Neuronal stem cell (in vitro differentiated cells): Measurements from ENCODE around the gene SNRNP48.

Experiments
- DNase-seq: peaks from one replicate; pipeline ENCODE4 v3.0.0-alpha.2; 2013; ENCODE audit warnings: low spot score
- H2AFZ ChIP-seq: one replicate; pipeline ENCODE4 v1.6.1; 2013; ENCODE audit warnings: mild to moderate bottlenecking, low read length, inconsistent platforms
- H2AK5ac ChIP-seq: 2 replicates; pipeline ENCODE4 v1.6.1; 2013; ENCODE audit warnings: low read depth, mild to moderate bottlenecking, inconsistent platforms, low read length, moderate library complexity, mixed read lengths
- H2BK120ac ChIP-seq: 2 replicates; pipeline ENCODE4 v1.6.1; 2013; ENCODE audit warnings: low read depth, mild to moderate bottlenecking, inconsistent platforms, low read length, moderate library complexity, mixed read lengths
- H2BK12ac ChIP-seq: one replicate; pipeline ENCODE4 v1.6.1; 2013; ENCODE audit warnings: low read length, inconsistent platforms
- H2BK15ac ChIP-seq: 2 replicates; pipeline ENCODE4 v1.6.1; 2013; ENCODE audit warnings: mild to moderate bottlenecking, low read length, inconsistent platforms, mixed read lengths
- H2BK5ac ChIP-seq: one replicate; pipeline ENCODE4 v1.6.1; 2013; ENCODE audit warnings: inconsistent platforms, mild to moderate bottlenecking, low read length, moderate library complexity
- H3K14ac ChIP-seq: one replicate; pipeline ENCODE4 v1.6.1; 2013; ENCODE audit warnings: low read length, inconsistent platforms
- H3K18ac ChIP-seq: 2 replicates; pipeline ENCODE4 v1.6.1; 2013; ENCODE audit warnings: low read length, inconsistent platforms
- H3K23ac ChIP-seq: 2 replicates; pipeline ENCODE4 v1.6.1; 2013; ENCODE audit warnings: low read depth, mild to moderate bottlenecking, mixed read lengths, low read length, inconsistent platforms; ENCODE audit not compliant: poor library complexity
- H3K27ac ChIP-seq: replicated peaks from 3 replicates; pipeline ENCODE4 v1.5.1; 2013; ENCODE audit warnings: low read length, inconsistent platforms
- H3K27me3 ChIP-seq, 3 experiments: 2 replicates each; pipeline ENCODE4 v1.6.1; 2013; ENCODE audit warnings: low read length in 3 of 3, mild to moderate bottlenecking in 2 of 3, inconsistent platforms in 1 of 3, low read depth in 1 of 3, mixed read lengths in 1 of 3, moderate library complexity in 1 of 3; ENCODE audit not compliant: control insufficient read depth in 3 of 3, insufficient read depth in 3 of 3
- H3K36me3 ChIP-seq, 2 donors: replicated peaks in 1 of 2; 2 replicates each; pipeline ENCODE4 v1.6.1; 2013; ENCODE audit warnings: low read length in 2 of 2; ENCODE audit not compliant: control insufficient read depth in 2 of 2, insufficient read depth in 2 of 2
- H3K4ac ChIP-seq: 2 replicates; pipeline ENCODE4 v1.6.1; 2013; ENCODE audit warnings: inconsistent platforms, mild to moderate bottlenecking, low read length, moderate library complexity
- H3K4me1 ChIP-seq, 2 donors: 1 replicate in 1 of 2; 2 replicates in 1 of 2; pipeline ENCODE4 v1.6.1; 2013; ENCODE audit warnings: low read length in 2 of 2, low read depth in 1 of 2; ENCODE audit not compliant: control insufficient read depth in 2 of 2, insufficient read depth in 1 of 2
- H3K4me2 ChIP-seq: one replicate; pipeline ENCODE4 v1.6.1; 2013; ENCODE audit warnings: mild to moderate bottlenecking, low read length, inconsistent platforms; ENCODE audit not compliant: insufficient read depth, poor library complexity, severe bottlenecking
- H3K4me3 ChIP-seq, 2 donors: 2 replicates each; pipeline ENCODE4 v1.5.1; 2013; ENCODE audit warnings: low read length in 2 of 2, mild to moderate bottlenecking in 2 of 2, inconsistent platforms in 1 of 2, moderate library complexity in 1 of 2
- H3K79me1 ChIP-seq: one replicate; pipeline ENCODE4 v1.6.1; 2013; ENCODE audit warnings: low read depth, mild to moderate bottlenecking, inconsistent platforms, low read length, moderate library complexity
- H3K9ac ChIP-seq: one replicate; pipeline ENCODE4 v1.6.1; 2013; ENCODE audit warnings: mild to moderate bottlenecking, low read depth, low read length, inconsistent platforms; ENCODE audit not compliant: poor library complexity
- H3K9me3 ChIP-seq, 2 donors: replicated peaks in 1 of 2; 2 replicates each; pipeline versions ENCODE3 to v1.6.1; 2013; ENCODE audit warnings: low read length in 2 of 2, mild to moderate bottlenecking in 2 of 2, inconsistent platforms in 1 of 2, low read depth in 1 of 2, mixed read lengths in 1 of 2, moderate library complexity in 1 of 2; ENCODE audit not compliant: control insufficient read depth in 2 of 2, insufficient read depth in 1 of 2
- H4K8ac ChIP-seq: one replicate; pipeline ENCODE4 v1.6.1; 2013; ENCODE audit warnings: low read depth, mild to moderate bottlenecking, inconsistent platforms, low read length, moderate library complexity
- H4K91ac ChIP-seq: one replicate; pipeline ENCODE4 v1.6.1; 2013; ENCODE audit warnings: low read length, low read depth, mild to moderate bottlenecking, inconsistent platforms; ENCODE audit not compliant: poor library complexity
- WGBS, 2 donors: extraction: QIAGEN DNeasy Blood & Tissue Kit; methylation state at CpG; one replicate each; pipeline ENCODE4 v1.1.7; 2013; ENCODE audit warnings: missing lambda C conversion rate in 2 of 2, mixed read lengths in 1 of 2; ENCODE audit not compliant: insufficient read length in 2 of 2, insufficient replicate concordance in 1 of 2; ENCODE audit errors: extremely low coverage in 2 of 2; 5-methylcytosine and 5-hydroxymethylcytosine counted together

The SNRNP48 gene

GRCh38 chr6:7624796-7625710, 35.1 kb downstream of the SNRNP48 start:
- no peak overlapping the region for H3K9ac ChIP-seq
- H3K4me1 ChIP-seq: peaks cover 8 to 9% of the 10 kb centered on the region in 2 donors
- no peak overlapping the region for H3K14ac ChIP-seq
- H3K4ac ChIP-seq: no peak overlapping the region
- no peak overlapping the region for H2AFZ ChIP-seq
- no peak overlapping the region for H4K8ac ChIP-seq
- H2BK5ac ChIP-seq: no peak overlapping the region
- H2BK12ac ChIP-seq: no peak overlapping the region
- no peak overlapping the region for H3K27ac ChIP-seq
- H3K27me3 ChIP-seq: peaks cover 0 to 84% (median 0%) of the 10 kb centered on the region in 3 experiments
- H2AK5ac ChIP-seq: no peak overlapping the region
- no peak overlapping the region for H3K4me3 ChIP-seq
- no peaks in the 10 kb centered on the region for H3K36me3 ChIP-seq
- peaks cover 3 to 11% of the 10 kb centered on the region in 2 donors for H3K9me3 ChIP-seq
- DNase-seq: peak; percentile 24
- no peak overlapping the region for H3K23ac ChIP-seq
- no peak overlapping the region for H4K91ac ChIP-seq
- H3K4me2 ChIP-seq: no peak overlapping the region
- H2BK15ac ChIP-seq: no peak overlapping the region
- H2BK120ac ChIP-seq: no peak overlapping the region
- H3K18ac ChIP-seq: no peak overlapping the region
- H3K79me1 ChIP-seq: no peaks in the 10 kb centered on the region
- no CpG with 5 or more reads among the region's 4 CpGs for WGBS, 2 donors

DNA sequence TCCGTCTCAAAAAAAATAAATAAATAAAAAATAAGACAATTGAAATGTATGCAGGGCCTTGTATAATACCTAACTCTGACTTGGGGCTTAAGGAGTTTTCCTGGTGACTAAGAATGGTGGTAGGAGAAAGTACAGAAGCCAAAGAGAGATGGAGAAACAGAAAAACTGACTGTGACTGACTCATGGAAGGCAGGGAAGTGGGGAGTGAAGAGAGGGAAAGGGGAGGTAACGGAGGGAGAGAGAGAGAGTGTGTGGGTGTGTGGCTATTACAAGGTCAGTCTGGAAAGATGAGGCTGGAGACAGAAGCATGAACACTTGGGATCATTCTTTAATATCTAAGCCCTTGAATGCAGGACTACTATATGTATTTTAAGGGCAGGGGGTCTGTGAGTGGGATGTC, 38.5 kb downstream of the SNRNP48 start:
- Histone ChIP-seq H3K23ac (no peak overlapping the region), H4K91ac (no peak overlapping the region), H3K36me3 (no peaks in the 10 kb centered on the region), H3K27ac (no peak overlapping the region), H2AK5ac (no peak overlapping the region), H2BK120ac (no peak overlapping the region), H3K27me3 (peaks cover 0 to 80% (median 0%) of the 10 kb centered on the region in 3 experiments), H3K14ac (no peak overlapping the region), H2BK5ac (no peak overlapping the region), H2AFZ (no peak overlapping the region), H3K4me1 (peaks cover 9 to 12% of the 10 kb centered on the region in 2 donors), H3K4ac (no peak overlapping the region), H3K9me3 (peaks cover 3 to 11% of the 10 kb centered on the region in 2 donors), H2BK15ac (no peak overlapping the region), H3K4me3 (no peak overlapping the region), H4K8ac (no peak overlapping the region), H3K9ac (no peak overlapping the region), H3K18ac (no peak overlapping the region), H3K4me2 (no peak overlapping the region), H2BK12ac (no peak overlapping the region), H3K79me1 (no peaks in the 10 kb centered on the region)
- whole genome bisulfite sequencing, 2 donors: 100% methylated on average over 1 of the region's 2 CpGs; no CpG with 5 or more reads in 1 of the 2 donors
- no peak for DNase-seq

DNA sequence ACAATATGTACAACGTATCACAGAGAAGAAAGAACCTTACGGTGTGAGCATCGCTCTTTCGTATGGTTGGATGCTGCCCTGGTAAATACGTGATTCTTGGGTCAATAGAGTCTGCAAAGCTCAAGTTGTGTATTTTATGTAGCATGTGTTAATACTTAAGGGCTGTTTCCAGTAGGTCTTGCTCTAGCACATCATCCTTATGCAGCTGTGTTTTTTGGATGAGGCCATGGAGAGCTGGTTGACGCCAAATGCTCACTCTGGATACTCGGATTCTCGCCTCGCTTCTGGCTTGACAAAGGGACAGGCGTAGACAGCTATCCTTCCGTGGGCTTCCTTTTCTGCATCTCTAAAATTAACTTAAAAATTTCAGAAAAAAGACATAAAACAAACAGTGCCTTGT, 38.9 kb downstream of the SNRNP48 start:
- Histone ChIP-seq H3K14ac (no peak overlapping the region), H2BK15ac (no peak overlapping the region), H2AK5ac (no peak overlapping the region), H3K4me3 (no peak overlapping the region), H4K8ac (no peak overlapping the region), H2BK5ac (no peak overlapping the region), H2AFZ (no peak overlapping the region), H3K18ac (no peak overlapping the region), H2BK120ac (no peak overlapping the region), H3K4me2 (no peak overlapping the region), H3K27me3 (peaks cover 0 to 76% (median 0%) of the 10 kb centered on the region in 3 experiments), H3K9me3 (peaks cover 3 to 11% of the 10 kb centered on the region in 2 donors), H3K36me3 (no peaks in the 10 kb centered on the region), H3K23ac (no peak overlapping the region), H3K27ac (no peak overlapping the region), H2BK12ac (no peak overlapping the region), H3K9ac (no peak overlapping the region), H3K4ac (no peak overlapping the region), H3K4me1 (peaks cover 9 to 12% of the 10 kb centered on the region in 2 donors), H4K91ac (no peak overlapping the region), H3K79me1 (no peaks in the 10 kb centered on the region)
- WGBS, 2 donors: no CpG with 5 or more reads among the region's 11 CpGs
- DNase-seq: no peak

DNA sequence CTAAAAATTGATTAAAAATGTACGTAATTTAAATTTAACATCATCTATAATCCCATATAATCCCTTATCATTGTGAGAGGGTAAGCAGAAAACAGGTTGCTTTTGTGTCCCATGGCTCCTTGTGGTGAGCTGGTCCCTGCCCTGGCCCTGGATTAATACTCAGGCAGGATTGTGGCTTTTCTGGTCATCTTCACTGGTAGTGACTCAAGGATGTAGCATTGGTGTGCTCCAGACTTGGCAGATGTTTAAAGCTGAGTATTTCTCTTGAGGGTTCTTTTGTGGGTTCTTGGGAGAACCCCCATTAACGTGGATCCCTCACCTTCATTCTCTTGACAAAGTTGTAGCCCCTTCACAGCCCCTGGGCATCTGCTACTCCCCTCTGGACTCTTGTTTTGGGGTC, 39.3 kb downstream of the SNRNP48 start:
- H3K14ac ChIP-seq: no peak overlapping the region
- no peak overlapping the region for H2AFZ ChIP-seq
- H3K9me3 ChIP-seq: peaks cover 3 to 11% of the 10 kb centered on the region in 2 donors
- H2BK120ac ChIP-seq: no peak overlapping the region
- no peak overlapping the region for H3K23ac ChIP-seq
- H2BK12ac ChIP-seq: no peak overlapping the region
- no peak overlapping the region for H3K4me2 ChIP-seq
- no peaks in the 10 kb centered on the region for H3K79me1 ChIP-seq
- H2AK5ac ChIP-seq: no peak overlapping the region
- no CpG with 5 or more reads among the region's 2 CpGs for WGBS, 2 donors
- H2BK5ac ChIP-seq: no peak overlapping the region
- no peak overlapping the region for H4K8ac ChIP-seq
- no peak overlapping the region for H3K9ac ChIP-seq
- H3K27ac ChIP-seq: no peak overlapping the region
- H3K4me1 ChIP-seq: peaks cover 9 to 12% of the 10 kb centered on the region in 2 donors
- no peak overlapping the region for H4K91ac ChIP-seq
- no peak overlapping the region for H3K4me3 ChIP-seq
- peaks cover 0 to 72% (median 0%) of the 10 kb centered on the region in 3 experiments for H3K27me3 ChIP-seq
- no peaks in the 10 kb centered on the region for H3K36me3 ChIP-seq
- H3K4ac ChIP-seq: no peak overlapping the region
- no peak overlapping the region for H2BK15ac ChIP-seq
- H3K18ac ChIP-seq: peak overlapping the region; percentile 11
- no peak for DNase-seq
